Activated T-cell treated with anti-CD3 and anti-CD28 coated beads, Interleukin-2, amount 50 U/mL, for 24 hours (primary cell): ENCODE results near the gene PMM1.
"Not testable (repeated sequence)": the region's sequence is repeated elsewhere in the genome, so short reads cannot be mapped to it uniquely, and the experiment has no call there.

Source experiments
- DNase-seq: peaks from one replicate; pipeline ENCODE4 v3.0.0-alpha.2; 2020
- H3K27ac Mint-ChIP-seq: 2 replicates; pipeline ENCODE4 v1.8.0; 2020; ENCODE audit warnings: mild to moderate bottlenecking, mixed read lengths
- H3K27me3 Mint-ChIP-seq: 2 replicates; pipeline ENCODE4 v1.8.0; 2020; ENCODE audit warnings: mixed read lengths
- H3K36me3 Mint-ChIP-seq: 2 replicates; pipeline ENCODE4 v1.8.0; 2020; ENCODE audit warnings: low read depth, mixed read lengths
- H3K4me1 Mint-ChIP-seq: 2 replicates; pipeline ENCODE4 v1.8.0; 2020; ENCODE audit warnings: low read depth, mixed read lengths
- H3K4me3 Mint-ChIP-seq: 2 replicates; pipeline ENCODE4 v1.8.0; 2020; ENCODE audit warnings: mild to moderate bottlenecking, moderate library complexity, mixed read lengths
- H3K9me3 Mint-ChIP-seq: 2 replicates; pipeline ENCODE4 v1.8.0; 2020; ENCODE audit warnings: mixed read lengths

PMM1 gene

DNA sequence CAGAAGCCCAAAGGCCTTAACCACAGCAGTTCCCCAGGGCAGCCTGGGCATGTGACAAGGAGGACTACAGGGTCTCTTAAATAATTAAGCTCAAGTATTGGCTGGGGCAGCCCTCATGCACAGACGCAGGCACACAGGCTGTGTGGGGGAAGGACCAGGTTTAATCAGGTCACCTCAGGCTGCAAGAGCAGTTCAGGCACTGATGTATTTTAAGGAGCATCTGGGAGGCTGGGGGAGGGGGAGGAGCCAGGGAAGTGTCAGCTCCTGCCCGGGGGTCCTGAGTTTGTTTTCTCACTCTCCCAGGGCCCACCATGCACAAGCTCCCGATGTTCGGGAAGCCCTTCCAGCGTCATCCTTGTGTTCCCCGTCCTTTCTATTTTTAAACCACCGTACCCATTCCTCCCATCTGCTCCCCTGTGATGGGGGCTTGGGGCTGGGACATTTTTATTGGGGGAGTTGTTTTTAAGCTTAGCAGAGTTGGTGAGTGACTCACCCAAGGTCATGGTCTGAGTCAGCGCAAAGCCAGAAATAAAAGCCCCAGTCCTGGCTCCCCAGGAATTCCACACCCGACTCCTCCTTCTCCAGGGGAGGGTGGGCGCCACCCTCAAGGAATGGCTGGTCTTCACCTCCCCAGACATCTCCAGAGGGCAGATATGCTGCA is 26.5 kb downstream of the PMM1 start:
- Mint-ChIP-seq H3K27ac (no peak overlapping the region), H3K9me3 (no peaks in the 10 kb centered on the region), H3K4me1 (peaks cover 5% of the 10 kb centered on the region), H3K27me3 (peaks cover 24% of the 10 kb centered on the region), H3K4me3 (no peak overlapping the region), H3K36me3 (no peaks in the 10 kb centered on the region)
- no peak for DNase-seq

GRCh38 chr22:41562461-41562860 is 27.2 kb downstream of the PMM1 start:
- no peak overlapping the region for H3K27ac Mint-ChIP-seq
- no peaks in the 10 kb centered on the region for H3K9me3 Mint-ChIP-seq
- H3K36me3 Mint-ChIP-seq = no peaks in the 10 kb centered on the region
- H3K4me3 Mint-ChIP-seq = no peak overlapping the region
- peaks cover 28% of the 10 kb centered on the region for H3K27me3 Mint-ChIP-seq
- H3K4me1 Mint-ChIP-seq = peaks cover 9% of the 10 kb centered on the region
- no peak for DNase-seq

- H3K27me3 Mint-ChIP-seq = peaks cover 31% of the 10 kb centered on the region
These were observed 27.9 kb downstream of the PMM1 start for GRCh38 chr22:41561788-41562187.

GRCh38 chr22:41561335-41561734 is 28.3 kb downstream of the PMM1 start:
- no peak for DNase-seq
- Mint-ChIP-seq H3K4me3 (no peak overlapping the region), H3K9me3 (no peaks in the 10 kb centered on the region), H3K27ac (no peak overlapping the region), H3K4me1 (peaks cover 14% of the 10 kb centered on the region), H3K27me3 (peaks cover 34% of the 10 kb centered on the region), H3K36me3 (no peaks in the 10 kb centered on the region)

More at GRCh38 chr22:41561788-41562187, 27.9 kb downstream of the PMM1 start:
- Mint-ChIP-seq H3K36me3 (no peaks in the 10 kb centered on the region), H3K9me3 (no peaks in the 10 kb centered on the region), H3K4me1 (peaks cover 14% of the 10 kb centered on the region), H3K27ac (no peak overlapping the region), H3K4me3 (no peak overlapping the region)
- DNase-seq = no peak

- Mint-ChIP-seq H3K4me1 (peaks cover 9% of the 10 kb centered on the region), H3K36me3 (no peaks in the 10 kb centered on the region), H3K27me3 (peaks cover 35% of the 10 kb centered on the region), H3K9me3 (no peaks in the 10 kb centered on the region), H3K27ac (no peak overlapping the region), H3K4me3 (no peak overlapping the region)
- no peak for DNase-seq
These were observed 29.6 kb downstream of the PMM1 start for GRCh38 chr22:41560095-41560471.

- H3K27ac Mint-ChIP-seq, H3K4me3 Mint-ChIP-seq, H3K36me3 Mint-ChIP-seq, DNase-seq, H3K4me1 Mint-ChIP-seq, H3K9me3 Mint-ChIP-seq: not testable (repeated sequence)
- H3K27me3 Mint-ChIP-seq = peaks cover 35% of the 10 kb centered on the region
These were observed 31.4 kb downstream of the PMM1 start for GRCh38 chr22:41558241-41558630.

- Mint-ChIP-seq H3K4me1 (peaks cover 9% of the 10 kb centered on the region), H3K36me3 (no peaks in the 10 kb centered on the region), H3K27me3 (peaks cover 35% of the 10 kb centered on the region), H3K9me3 (no peaks in the 10 kb centered on the region), H3K27ac (no peak overlapping the region), H3K4me3 (no peak overlapping the region)
- DNase-seq = no peak
These were observed 32.0 kb downstream of the PMM1 start for GRCh38 chr22:41557401-41558240.

DNA sequence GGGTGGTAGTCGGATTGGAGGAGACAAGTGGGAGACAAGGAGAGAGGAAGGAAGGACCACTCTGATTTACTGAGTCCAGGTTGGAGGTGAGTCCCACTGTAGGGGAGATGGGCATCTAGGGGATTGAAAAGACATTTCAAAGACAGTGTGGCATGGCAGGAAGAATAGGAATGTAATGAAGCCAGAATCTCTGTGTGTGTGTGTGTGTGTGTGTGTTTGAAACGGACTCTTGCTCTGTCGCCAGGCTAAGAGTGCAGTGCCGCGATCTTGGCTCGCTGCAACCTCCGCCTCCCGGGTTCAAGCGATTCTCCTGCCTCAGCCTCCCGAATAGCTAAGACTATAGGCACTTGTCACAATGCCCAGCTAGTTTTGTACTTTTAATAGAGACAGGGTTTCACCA is 33.1 kb downstream of the PMM1 start:
- Mint-ChIP-seq H3K9me3 (no peaks in the 10 kb centered on the region), H3K4me1 (peaks cover 9% of the 10 kb centered on the region), H3K36me3 (no peaks in the 10 kb centered on the region), H3K27ac (no peak overlapping the region), H3K4me3 (no peak overlapping the region), H3K27me3 (peaks cover 32% of the 10 kb centered on the region)
- no peak for DNase-seq

GRCh38 chr22:41555325-41555982 is 34.2 kb downstream of the PMM1 start:
- Mint-ChIP-seq H3K9me3 (no peaks in the 10 kb centered on the region), H3K4me1 (peaks cover 9% of the 10 kb centered on the region), H3K27me3 (peaks cover 21% of the 10 kb centered on the region), H3K4me3 (no peak overlapping the region), H3K27ac (no peak overlapping the region), H3K36me3 (no peaks in the 10 kb centered on the region)
- DNase-seq = no peak

DNA sequence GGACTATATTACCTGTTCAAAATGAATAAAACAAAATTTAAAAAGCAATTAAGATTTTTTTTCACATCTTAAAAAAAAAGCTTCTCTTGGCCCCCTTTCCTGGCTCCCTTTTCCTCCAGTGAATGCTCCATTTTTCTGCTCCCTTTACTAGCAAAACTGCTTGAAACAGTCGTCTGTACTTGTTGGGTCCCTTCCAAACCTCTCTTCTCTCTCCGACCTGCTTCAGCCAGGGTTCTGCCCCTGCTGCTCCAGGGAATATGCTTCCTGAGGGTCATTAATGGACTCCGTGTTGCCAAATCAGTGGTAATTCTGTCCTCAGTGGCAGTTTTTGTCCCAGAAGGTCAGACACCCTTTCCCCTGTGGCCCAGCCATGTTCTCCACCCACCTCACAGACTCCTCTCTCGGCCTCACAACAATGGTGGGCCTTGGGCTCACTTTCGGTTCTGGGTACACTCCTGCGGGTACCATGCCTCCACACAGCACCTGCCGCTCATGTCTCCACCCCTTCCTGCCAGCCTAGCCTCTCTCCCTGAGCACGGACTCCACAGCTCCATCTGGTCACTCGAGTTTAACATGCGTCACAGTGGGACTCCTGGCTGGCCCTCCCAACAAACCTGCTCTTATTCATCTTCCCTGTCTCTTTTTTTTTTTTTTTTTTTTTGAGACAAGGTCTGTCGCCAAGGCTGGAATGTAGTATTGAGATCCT is 37.6 kb downstream of the PMM1 start:
- H3K4me1 Mint-ChIP-seq = peaks cover 2% of the 10 kb centered on the region
- no peak overlapping the region for H3K4me3 Mint-ChIP-seq
- no peaks in the 10 kb centered on the region for H3K36me3 Mint-ChIP-seq
- H3K27me3 Mint-ChIP-seq = peaks cover 6% of the 10 kb centered on the region
- H3K27ac Mint-ChIP-seq = no peak overlapping the region
- DNase-seq = no peak
- no peaks in the 10 kb centered on the region for H3K9me3 Mint-ChIP-seq

DNA sequence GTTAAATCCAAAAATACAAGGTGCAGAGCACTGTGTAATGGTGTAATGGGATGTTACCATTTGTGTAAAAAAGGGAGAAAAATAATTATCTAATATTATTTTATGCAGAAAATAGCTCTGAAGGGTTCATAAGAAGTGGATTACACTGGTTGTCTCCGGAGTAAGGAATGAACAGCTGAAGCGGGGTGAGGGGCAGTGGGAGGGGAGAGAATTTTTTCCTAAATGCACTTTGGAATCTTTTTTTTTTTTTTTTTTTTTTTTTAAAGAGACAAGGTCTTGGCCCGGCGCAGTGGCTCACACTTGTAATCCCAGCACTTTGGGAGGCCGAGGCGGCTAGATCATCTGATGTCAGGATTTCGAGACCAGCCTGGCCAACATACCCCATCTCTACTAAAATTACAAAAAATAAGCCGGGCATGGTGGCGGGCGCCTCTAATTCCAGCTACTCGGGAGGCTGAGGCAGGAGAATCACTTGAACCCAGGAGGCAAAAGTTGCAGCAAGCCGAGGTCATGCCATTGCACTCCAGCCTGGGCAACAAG is 38.6 kb downstream of the PMM1 start:
- Mint-ChIP-seq H3K4me3 (no peak overlapping the region), H3K27ac (no peak overlapping the region), H3K36me3 (no peaks in the 10 kb centered on the region), H3K27me3 (no peaks in the 10 kb centered on the region), H3K4me1 (no peaks in the 10 kb centered on the region), H3K9me3 (no peaks in the 10 kb centered on the region)
- DNase-seq = no peak

GRCh38 chr22:41548830-41549211 is 40.8 kb downstream of the PMM1 start:
- DNase-seq = no peak
- peaks cover 2% of the 10 kb centered on the region for H3K36me3 Mint-ChIP-seq
- no peaks in the 10 kb centered on the region for H3K27me3 Mint-ChIP-seq
- H3K4me1 Mint-ChIP-seq = peaks cover 11% of the 10 kb centered on the region
- H3K4me3 Mint-ChIP-seq = no peak overlapping the region
- no peaks in the 10 kb centered on the region for H3K9me3 Mint-ChIP-seq
- no peak overlapping the region for H3K27ac Mint-ChIP-seq

DNA sequence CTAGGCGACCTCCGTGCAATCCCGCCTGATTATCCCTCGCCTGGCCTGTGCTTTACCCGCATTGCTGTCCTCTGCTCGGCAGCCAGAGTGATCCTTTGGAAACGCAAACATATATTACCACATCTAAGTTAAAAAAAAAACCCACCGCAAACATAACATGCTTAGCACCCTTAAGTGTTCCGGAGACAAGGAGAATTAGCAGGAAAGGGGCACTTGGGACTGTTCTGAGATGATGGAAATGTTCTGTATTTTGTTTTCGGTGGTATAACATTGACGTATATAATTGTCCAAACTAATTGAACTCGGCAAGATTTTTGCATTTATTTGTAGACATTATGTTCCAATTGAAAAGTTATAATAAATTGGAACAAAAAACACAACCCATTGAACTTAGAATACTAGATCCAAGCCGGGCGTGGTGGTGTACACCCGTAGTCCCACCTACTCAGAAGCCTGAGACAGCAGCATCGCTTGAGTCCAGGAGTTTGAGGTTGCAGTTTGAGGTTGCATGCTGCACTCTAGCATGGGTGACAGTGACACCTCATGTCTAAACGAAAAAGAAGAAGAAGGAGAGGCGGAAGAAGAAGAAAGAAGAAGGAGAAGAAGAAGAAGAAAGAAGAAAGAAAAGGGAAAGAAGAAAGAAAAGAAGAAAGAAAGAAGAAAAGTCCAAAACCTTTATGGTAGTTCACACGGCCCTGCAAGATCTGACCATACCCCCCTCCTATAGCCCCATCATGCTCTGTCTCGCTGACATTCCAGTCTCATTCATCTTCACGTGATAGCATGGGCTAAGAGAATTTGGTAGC is 44.8 kb downstream of the PMM1 start:
- H3K36me3 Mint-ChIP-seq = peaks cover 40% of the 10 kb centered on the region
- H3K27ac Mint-ChIP-seq = peak overlapping the region; percentile 97
- no peaks in the 10 kb centered on the region for H3K9me3 Mint-ChIP-seq
- H3K27me3 Mint-ChIP-seq = no peaks in the 10 kb centered on the region
- H3K4me1 Mint-ChIP-seq = peaks cover 42% of the 10 kb centered on the region
- no peak for DNase-seq
- peak overlapping the region; percentile 92 for H3K4me3 Mint-ChIP-seq
